ENCODE results near the gene CTRB2. TPM values are rescaled to one million over a fixed set of nuclear protein-coding genes. Genes with fewer than 3 reads are reported as not detected.

The CTRB2 gene
- total RNA-seq, 3 donors from 2014 or later = not detected

GRCh38 chr16:75179208-75179607, 27.8 kb downstream of the CTRB2 start:
- H3K9me3 ChIP-seq = peaks cover 27 to 29% of the 10 kb centered on the region in 2 donors
- no peaks in the 10 kb centered on the region for H3K36me3 ChIP-seq
- no peak overlapping the region for H3K27ac ChIP-seq
- H3K4me1 ChIP-seq = no peaks in the 10 kb centered on the region
- intact Hi-C loops (cut with DNase I; ENCODE audit: low total_unique reads) = no loop called here
- H3K27me3 ChIP-seq = no peaks in the 10 kb centered on the region
- TF ChIP-seq, protein P1, sequence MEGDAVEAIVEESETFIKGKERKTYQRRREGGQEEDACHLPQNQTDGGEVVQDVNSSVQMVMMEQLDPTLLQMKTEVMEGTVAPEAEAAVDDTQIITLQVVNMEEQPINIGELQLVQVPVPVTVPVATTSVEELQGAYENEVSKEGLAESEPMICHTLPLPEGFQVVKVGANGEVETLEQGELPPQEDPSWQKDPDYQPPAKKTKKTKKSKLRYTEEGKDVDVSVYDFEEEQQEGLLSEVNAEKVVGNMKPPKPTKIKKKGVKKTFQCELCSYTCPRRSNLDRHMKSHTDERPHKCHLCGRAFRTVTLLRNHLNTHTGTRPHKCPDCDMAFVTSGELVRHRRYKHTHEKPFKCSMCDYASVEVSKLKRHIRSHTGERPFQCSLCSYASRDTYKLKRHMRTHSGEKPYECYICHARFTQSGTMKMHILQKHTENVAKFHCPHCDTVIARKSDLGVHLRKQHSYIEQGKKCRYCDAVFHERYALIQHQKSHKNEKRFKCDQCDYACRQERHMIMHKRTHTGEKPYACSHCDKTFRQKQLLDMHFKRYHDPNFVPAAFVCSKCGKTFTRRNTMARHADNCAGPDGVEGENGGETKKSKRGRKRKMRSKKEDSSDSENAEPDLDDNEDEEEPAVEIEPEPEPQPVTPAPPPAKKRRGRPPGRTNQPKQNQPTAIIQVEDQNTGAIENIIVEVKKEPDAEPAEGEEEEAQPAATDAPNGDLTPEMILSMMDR (IDR thresholded peaks at IDR 0.05) = no peak
- DNase-seq (ENCODE audit: low spot score in 2 of 2) = no peak
- no peak overlapping the region for H3K4me3 ChIP-seq

- no peak overlapping the region for H3K27ac ChIP-seq
- no peak for TF ChIP-seq POLR2A (IDR thresholded peaks at IDR 0.05)
- TF ChIP-seq, protein P1 (IDR thresholded peaks at IDR 0.05) = no peak
- no peak for TF ChIP-seq POLR2AphosphoS5 (IDR thresholded peaks at IDR 0.05)
- intact Hi-C loops (cut with DNase I; ENCODE audit: low total_unique reads) = no loop called here
- H3K9me3 ChIP-seq = peaks cover 36 to 41% of the 10 kb centered on the region in 2 donors
- no peaks in the 10 kb centered on the region for H3K4me1 ChIP-seq
- no peaks in the 10 kb centered on the region for H3K36me3 ChIP-seq
- no peak for DNase-seq (ENCODE audit: low spot score in 2 of 2)
- no peak overlapping the region for H3K4me3 ChIP-seq
- H3K27me3 ChIP-seq = no peaks in the 10 kb centered on the region
These were observed 30.0 kb downstream of the CTRB2 start for GRCh38 chr16:75176926-75177325.

- Histone ChIP-seq H3K27me3 (no peaks in the 10 kb centered on the region), H3K4me3 (no peak overlapping the region), H3K27ac (no peak overlapping the region), H3K36me3 (no peaks in the 10 kb centered on the region), H3K4me1 (no peaks in the 10 kb centered on the region), H3K9me3 (peaks cover 44 to 51% of the 10 kb centered on the region in 2 donors)
- DNase-seq (ENCODE audit: low spot score in 2 of 2) = no peak
- TF ChIP-seq POLR2A (IDR thresholded peaks at IDR 0.05) = no peak
- TF ChIP-seq, protein P1 (IDR thresholded peaks at IDR 0.05) = no peak
- no peak for TF ChIP-seq POLR2AphosphoS5 (IDR thresholded peaks at IDR 0.05)
- intact Hi-C loops (cut with DNase I; ENCODE audit: low total_unique reads) = no loop called here
These were observed 31.9 kb downstream of the CTRB2 start for GRCh38 chr16:75175074-75175473.

DNA sequence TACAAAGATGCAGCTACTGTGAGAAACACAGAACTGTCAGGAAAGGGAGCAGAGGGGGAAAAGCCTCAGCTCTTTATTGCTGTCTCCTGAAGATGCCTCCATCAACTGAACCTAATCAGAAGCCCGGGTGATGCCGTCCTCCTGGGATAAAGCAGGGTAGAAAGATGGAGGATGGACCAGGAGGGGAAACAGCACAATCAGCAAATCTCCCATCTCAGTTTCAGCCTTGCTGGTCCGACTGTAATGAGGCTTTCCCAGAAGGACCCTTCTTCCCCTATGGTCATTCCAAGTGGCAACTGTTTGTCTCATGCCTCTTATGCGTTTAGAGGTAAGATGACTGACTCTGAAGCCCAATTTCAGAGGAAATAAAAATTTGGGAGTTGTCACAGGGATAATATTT, 34.4 kb downstream of the CTRB2 start:
- no peak overlapping the region for H3K4me3 ChIP-seq
- H3K9me3 ChIP-seq = peaks cover 56 to 62% of the 10 kb centered on the region in 2 donors
- no peaks in the 10 kb centered on the region for H3K36me3 ChIP-seq
- TF ChIP-seq, protein P1 (IDR thresholded peaks at IDR 0.05) = no peak
- TF ChIP-seq POLR2AphosphoS5 (IDR thresholded peaks at IDR 0.05) (no peak), POLR2A (IDR thresholded peaks at IDR 0.05) (no peak)
- H3K27ac ChIP-seq = no peak overlapping the region
- H3K27me3 ChIP-seq = no peaks in the 10 kb centered on the region
- no peaks in the 10 kb centered on the region for H3K4me1 ChIP-seq
- intact Hi-C loops (cut with DNase I; ENCODE audit: low total_unique reads) = no loop called here
- no peak for DNase-seq (ENCODE audit: low spot score in 2 of 2)

DNA sequence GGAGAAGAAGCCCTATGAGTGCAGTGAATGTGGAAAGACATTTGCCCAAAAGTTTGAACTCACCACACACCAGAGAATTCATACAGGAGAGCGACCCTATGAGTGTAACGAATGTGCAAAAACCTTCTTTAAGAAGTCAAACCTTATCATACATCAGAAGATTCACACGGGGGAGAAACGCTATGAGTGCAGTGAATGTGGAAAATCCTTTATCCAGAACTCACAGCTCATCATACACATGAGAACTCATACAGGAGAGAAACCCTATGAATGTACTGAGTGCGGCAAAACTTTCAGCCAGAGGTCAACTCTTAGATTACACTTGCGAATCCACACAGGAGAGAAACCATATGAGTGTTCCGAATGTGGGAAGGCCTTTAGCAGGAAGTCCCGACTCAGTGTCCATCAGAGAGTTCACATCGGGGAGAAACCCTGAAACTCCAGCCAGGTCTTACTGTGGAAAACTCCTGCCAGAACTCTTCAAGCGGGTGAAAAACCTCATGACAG, 37.0 kb downstream of the CTRB2 start:
- intact Hi-C loops (cut with DNase I; ENCODE audit: low total_unique reads) = no loop called here
- Histone ChIP-seq H3K4me1 (no peaks in the 10 kb centered on the region), H3K4me3 (no peak overlapping the region), H3K9me3 (peaks cover 35 to 39% of the 10 kb centered on the region in 2 donors), H3K27me3 (no peaks in the 10 kb centered on the region), H3K27ac (no peak overlapping the region), H3K36me3 (no peaks in the 10 kb centered on the region)
- TF ChIP-seq POLR2AphosphoS5 (IDR thresholded peaks at IDR 0.05) = no peak
- TF ChIP-seq, protein P1 (IDR thresholded peaks at IDR 0.05) = no peak
- no peak for TF ChIP-seq POLR2A (IDR thresholded peaks at IDR 0.05)
- DNase-seq (ENCODE audit: low spot score in 2 of 2) = no peak

All from breast epithelium (tissue), 4 donors.